SK-N-SH treated with all-trans-retinoic acid at 6 μM for 48 hours (cell line): ENCODE results near the gene STOX1.
"Not testable (repeated sequence)": the region's sequence is repeated elsewhere in the genome, so short reads cannot be mapped to it uniquely, and the experiment has no call there.

ENCODE experiments used
- ATAC-seq: fragments of 200-7000 bp; cut with Tn5 transposase; 3 replicates; pipeline ENCODE4 v1.9.1; 2020; ENCODE audit warnings: mild to moderate bottlenecking, moderate library complexity
- ARNTL ChIP-seq: fragments of 450-650 bp; formaldehyde crosslinking; IDR thresholded peaks from 2 replicates; pipeline ENCODE4 v1.5.0; 2020; ENCODE audit warnings: low read depth, mild to moderate bottlenecking, moderate library complexity, borderline replicate concordance
- BACH2 ChIP-seq: fragments of 250-450 bp; sonication (Bioruptor Pico); IDR thresholded peaks from 2 replicates; pipeline ENCODE4 v1.9.0; 2021; ENCODE audit warnings: mild to moderate bottlenecking, borderline replicate concordance
- CREB5 ChIP-seq: fragments of 250-450 bp; sonication (Bioruptor Pico); IDR thresholded peaks from 2 replicates; pipeline ENCODE4 v1.5.1; 2020; ENCODE audit warnings: low read depth, mild to moderate bottlenecking, moderate library complexity
- CSDC2 ChIP-seq: fragments of 250-450 bp; sonication (Bioruptor Pico); IDR thresholded peaks from 2 replicates; pipeline ENCODE4 v1.5.0; 2020; ENCODE audit warnings: mild to moderate bottlenecking, moderate library complexity
- CSRNP3 ChIP-seq: fragments of 250-450 bp; sonication (Bioruptor Pico); IDR thresholded peaks from 2 replicates; pipeline ENCODE4 v1.5.1; 2021; ENCODE audit warnings: mild to moderate bottlenecking, moderate library complexity
- ESRRG ChIP-seq: fragments of 250-450 bp; sonication (Bioruptor Pico); IDR thresholded peaks from 2 replicates; pipeline ENCODE4 v1.6.1; 2021; ENCODE audit warnings: mild to moderate bottlenecking
- GLIS3 ChIP-seq: fragments of 250-450 bp; sonication (Bioruptor Pico); IDR thresholded peaks from 2 replicates; pipeline ENCODE4 v1.5.0; 2020; ENCODE audit warnings: mild to moderate bottlenecking, moderate library complexity
- ISL1 ChIP-seq: fragments of 250-450 bp; sonication (Bioruptor Pico); IDR thresholded peaks from 2 replicates; pipeline ENCODE4 v2.1.2; 2022; ENCODE audit warnings: mild to moderate bottlenecking, moderate library complexity
- OSR1 ChIP-seq: fragments of 250-450 bp; sonication (Bioruptor Pico); IDR thresholded peaks from 2 replicates; pipeline ENCODE4 v1.8.0; 2022; ENCODE audit warnings: moderate library complexity, mild to moderate bottlenecking, inconsistent platforms
- PATZ1 ChIP-seq: fragments of 250-450 bp; sonication (Bioruptor Pico); IDR thresholded peaks from 2 replicates; pipeline ENCODE4 v1.8.0; 2020; ENCODE audit warnings: mild to moderate bottlenecking, moderate library complexity, borderline replicate concordance
- POU6F1 ChIP-seq: fragments of 250-450 bp; sonication (Bioruptor Pico); IDR thresholded peaks from 2 replicates; pipeline ENCODE4 v1.8.0; 2021; ENCODE audit warnings: low read depth, mild to moderate bottlenecking, moderate library complexity, borderline replicate concordance
- PPARA ChIP-seq: fragments of 250-450 bp; sonication (Bioruptor Pico); IDR thresholded peaks from 2 replicates; pipeline ENCODE4 v1.5.0; 2020; ENCODE audit warnings: mild to moderate bottlenecking, borderline replicate concordance
- RARB ChIP-seq: fragments of 250-450 bp; sonication (Bioruptor Pico); IDR thresholded peaks from 2 replicates; pipeline ENCODE4 v1.8.0; 2021; ENCODE audit warnings: mild to moderate bottlenecking, moderate library complexity
- SNAI2 ChIP-seq: fragments of 250-450 bp; sonication (Bioruptor Pico); IDR thresholded peaks from 2 replicates; pipeline ENCODE4 v1.5.0; 2020; ENCODE audit warnings: mild to moderate bottlenecking, moderate library complexity
- TCF4 ChIP-seq: fragments of 250-450 bp; sonication (Bioruptor Pico); IDR thresholded peaks from 2 replicates; pipeline ENCODE4 v1.8.0; 2021; ENCODE audit warnings: mild to moderate bottlenecking, moderate library complexity, borderline replicate concordance
- TOX ChIP-seq: fragments of 250-450 bp; sonication (Bioruptor Pico); IDR thresholded peaks from 2 replicates; pipeline ENCODE4 v1.8.0; 2021; ENCODE audit warnings: mild to moderate bottlenecking, moderate library complexity, borderline replicate concordance
- ZC3H10 ChIP-seq: fragments of 250-450 bp; sonication (Bioruptor Pico); IDR thresholded peaks from 2 replicates; pipeline ENCODE4 v1.5.1; 2021; ENCODE audit warnings: mild to moderate bottlenecking, moderate library complexity
- ZFP3 ChIP-seq: fragments of 250-450 bp; sonication (Bioruptor Pico); IDR thresholded peaks from 2 replicates; pipeline ENCODE4 v1.5.0; 2020; ENCODE audit warnings: mild to moderate bottlenecking, moderate library complexity
- ZFP30 ChIP-seq: fragments of 450-650 bp; formaldehyde crosslinking; IDR thresholded peaks from 2 replicates; pipeline ENCODE4 v1.5.0; 2022; ENCODE audit warnings: mild to moderate bottlenecking, moderate library complexity
- ZNF565 ChIP-seq: fragments of 450-650 bp; formaldehyde crosslinking; conservative IDR thresholded peaks from 2 replicates; pipeline ENCODE4 v1.5.0; 2020; ENCODE audit warnings: low read depth, mild to moderate bottlenecking, moderate library complexity
- ZNF70 ChIP-seq: fragments of 450-650 bp; formaldehyde crosslinking; IDR thresholded peaks from 2 replicates; pipeline ENCODE4 v1.5.0; 2020; ENCODE audit warnings: mild to moderate bottlenecking, moderate library complexity
- ZNF8 ChIP-seq: fragments of 450-650 bp; formaldehyde crosslinking; IDR thresholded peaks from 2 replicates; pipeline ENCODE4 v1.5.0; 2020; ENCODE audit warnings: mild to moderate bottlenecking, moderate library complexity

The STOX1 gene

GRCh38 chr10:68800211-68800610 lies 27.1 kb upstream of the STOX1 start:
- ATAC-seq = no peak
- no peak for TF ChIP-seq ZFP30 (CRISPR knock-in tag)
- no peak for TF ChIP-seq TOX (CRISPR knock-in tag)
- no peak for TF ChIP-seq BACH2
- no peak for TF ChIP-seq ESRRG (CRISPR knock-in tag)
- TF ChIP-seq ZFP3 = no peak
- no peak for TF ChIP-seq ZNF70 (CRISPR knock-in tag)
- TF ChIP-seq ZC3H10 (CRISPR knock-in tag) = no peak
- TF ChIP-seq, all 23 proteins: peak for 0

- ATAC-seq = no peak
- TF ChIP-seq GLIS3 (CRISPR knock-in tag) = no peak
- no peak for TF ChIP-seq ZFP30 (CRISPR knock-in tag)
- TF ChIP-seq SNAI2 (CRISPR knock-in tag) = no peak
- no peak for TF ChIP-seq ZFP3
- TF ChIP-seq TOX (CRISPR knock-in tag) = no peak
- TF ChIP-seq CREB5 (CRISPR knock-in tag) = no peak
- TF ChIP-seq ZNF8 (CRISPR knock-in tag) = no peak
- no peak for TF ChIP-seq PATZ1
These were observed 22.6 kb upstream of the STOX1 start for GRCh38 chr10:68804692-68805091.

GRCh38 chr10:68810830-68811229 lies 16.5 kb upstream of the STOX1 start:
- not testable (repeated sequence) for ATAC-seq

GRCh38 chr10:68811314-68812009 lies 15.9 kb upstream of the STOX1 start:
- no peak for TF ChIP-seq TCF4 (CRISPR knock-in tag)

GRCh38 chr10:68812420-68812819 lies 14.9 kb upstream of the STOX1 start:
- no peak for TF ChIP-seq ZNF70 (CRISPR knock-in tag)
- no peak for TF ChIP-seq CSDC2 (CRISPR knock-in tag)
- no peak for TF ChIP-seq GLIS3 (CRISPR knock-in tag)
- no peak for TF ChIP-seq ISL1
- no peak for TF ChIP-seq PATZ1
- no peak for TF ChIP-seq ZNF565 (CRISPR knock-in tag)
- TF ChIP-seq BACH2 = no peak
- no peak for TF ChIP-seq ARNTL (CRISPR knock-in tag)
- TF ChIP-seq TOX (CRISPR knock-in tag) = no peak
- TF ChIP-seq POU6F1 (CRISPR knock-in tag) = no peak
- no peak for TF ChIP-seq CSRNP3
- TF ChIP-seq SNAI2 (CRISPR knock-in tag) = no peak
- TF ChIP-seq RARB = no peak
- no peak for TF ChIP-seq PPARA (CRISPR knock-in tag)
- no peak for TF ChIP-seq OSR1 (CRISPR knock-in tag)
- TF ChIP-seq ZC3H10 (CRISPR knock-in tag) = no peak
- TF ChIP-seq TCF4 (CRISPR knock-in tag) = no peak
- ATAC-seq = no peak

More at GRCh38 chr10:68811314-68812009, 15.9 kb upstream of the STOX1 start:
- ATAC-seq = no peak
